ENCODE data around the gene SUGP2.

DNA sequence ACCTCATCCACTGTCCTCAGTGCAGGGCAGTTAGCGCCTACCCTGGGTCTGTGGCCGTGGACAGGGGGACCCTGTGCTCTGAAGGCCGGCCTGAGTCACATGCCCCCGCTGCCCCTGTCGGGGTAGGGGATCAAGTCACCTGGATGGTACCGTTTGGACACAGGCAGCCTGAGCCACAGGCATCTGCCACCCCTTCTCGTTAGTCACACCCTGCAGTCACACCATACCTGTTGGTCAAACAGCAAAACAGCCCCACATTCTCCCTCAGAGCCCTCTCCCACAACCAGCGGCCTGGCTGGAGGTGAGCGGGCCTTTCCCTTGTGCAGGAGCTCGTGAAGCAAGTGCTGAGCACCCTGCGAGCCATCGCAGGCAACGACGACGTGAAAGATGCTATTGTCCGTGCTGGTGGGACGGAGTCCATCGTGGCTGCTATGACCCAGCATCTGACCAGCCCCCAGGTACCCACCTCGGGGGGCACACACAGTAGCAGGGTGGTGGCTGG is 21.7 kb upstream of the SUGP2 start:
- no peak for TF ChIP-seq POLR2A (IDR thresholded peaks at IDR 0.05; ENCODE audit: low read depth, low read length)
- no peak for TF ChIP-seq POLR2AphosphoS5 (IDR thresholded peaks at IDR 0.05; ENCODE audit: low read depth, low read length)
- TF ChIP-seq TAF1 (IDR thresholded peaks at IDR 0.05; ENCODE audit: low read depth, low read length) = no peak
- TF ChIP-seq POU2F2 (IDR thresholded peaks at IDR 0.05; ENCODE audit: low read depth, low read length) = no peak
- TF ChIP-seq SPI1 (IDR thresholded peaks at IDR 0.05; ENCODE audit: low read depth, low read length) = no peak

All from GM12891 (cell line).